ENCODE results near the gene AP2S1. TPM values are rescaled to one million over a fixed set of nuclear protein-coding genes. Genes with fewer than 3 reads are reported as not detected.
"Not testable (repeated sequence)": the region's sequence is repeated elsewhere in the genome, so short reads cannot be mapped to it uniquely, and the experiment has no call there.

Gene AP2S1
- polyA plus RNA-seq, 1 experiment, result 148 TPM

DNA sequence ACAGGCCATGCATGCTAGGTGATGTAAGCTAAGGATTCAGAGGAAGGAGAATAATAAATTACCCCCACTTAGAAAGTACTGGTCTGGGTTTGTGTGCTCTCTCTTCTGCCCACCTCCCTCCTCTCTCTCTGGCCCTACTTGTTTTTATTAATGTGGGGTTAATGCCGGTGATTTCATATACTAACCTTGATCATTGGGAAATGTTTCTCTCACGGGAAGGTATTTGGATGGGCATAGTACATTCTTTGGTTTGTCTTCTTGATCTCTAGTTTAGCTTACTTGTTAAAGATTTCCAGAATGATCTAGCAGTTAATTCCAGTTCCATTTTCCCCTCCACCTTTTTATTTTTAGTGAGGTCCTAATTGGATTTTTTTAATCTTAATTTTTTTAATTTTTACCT lies 34.8 kb upstream of the AP2S1 start:
- ChIA-PET POLR2A (no interaction called here), CTCF (interaction anchor here (1.0 to 1.6 kb wide), 2 partner anchors 106 to 128 kb away, joined by 4 to 5 read pairs; no protein-coding TSS in a partner anchor)
- TF ChIP-seq, protein P1, sequence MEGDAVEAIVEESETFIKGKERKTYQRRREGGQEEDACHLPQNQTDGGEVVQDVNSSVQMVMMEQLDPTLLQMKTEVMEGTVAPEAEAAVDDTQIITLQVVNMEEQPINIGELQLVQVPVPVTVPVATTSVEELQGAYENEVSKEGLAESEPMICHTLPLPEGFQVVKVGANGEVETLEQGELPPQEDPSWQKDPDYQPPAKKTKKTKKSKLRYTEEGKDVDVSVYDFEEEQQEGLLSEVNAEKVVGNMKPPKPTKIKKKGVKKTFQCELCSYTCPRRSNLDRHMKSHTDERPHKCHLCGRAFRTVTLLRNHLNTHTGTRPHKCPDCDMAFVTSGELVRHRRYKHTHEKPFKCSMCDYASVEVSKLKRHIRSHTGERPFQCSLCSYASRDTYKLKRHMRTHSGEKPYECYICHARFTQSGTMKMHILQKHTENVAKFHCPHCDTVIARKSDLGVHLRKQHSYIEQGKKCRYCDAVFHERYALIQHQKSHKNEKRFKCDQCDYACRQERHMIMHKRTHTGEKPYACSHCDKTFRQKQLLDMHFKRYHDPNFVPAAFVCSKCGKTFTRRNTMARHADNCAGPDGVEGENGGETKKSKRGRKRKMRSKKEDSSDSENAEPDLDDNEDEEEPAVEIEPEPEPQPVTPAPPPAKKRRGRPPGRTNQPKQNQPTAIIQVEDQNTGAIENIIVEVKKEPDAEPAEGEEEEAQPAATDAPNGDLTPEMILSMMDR (IDR thresholded peaks at IDR 0.05; ENCODE audit: low read depth, low read length), result no peak
- no peak for DNase-seq (ENCODE audit: low read depth, low spot score)
- H3K27me3 ChIP-seq (ENCODE audit: control insufficient read depth, insufficient read depth, low read length), result no peaks in the 10 kb centered on the region
- H3K4me3 ChIP-seq (ENCODE audit: low read depth, low read length), result no peak overlapping the region
- no peaks in the 10 kb centered on the region for H3K9me3 ChIP-seq (ENCODE audit: control insufficient read depth, insufficient read depth, low read length)
- H3K27ac ChIP-seq (ENCODE audit: low read depth, low read length), result no peak overlapping the region

DNA sequence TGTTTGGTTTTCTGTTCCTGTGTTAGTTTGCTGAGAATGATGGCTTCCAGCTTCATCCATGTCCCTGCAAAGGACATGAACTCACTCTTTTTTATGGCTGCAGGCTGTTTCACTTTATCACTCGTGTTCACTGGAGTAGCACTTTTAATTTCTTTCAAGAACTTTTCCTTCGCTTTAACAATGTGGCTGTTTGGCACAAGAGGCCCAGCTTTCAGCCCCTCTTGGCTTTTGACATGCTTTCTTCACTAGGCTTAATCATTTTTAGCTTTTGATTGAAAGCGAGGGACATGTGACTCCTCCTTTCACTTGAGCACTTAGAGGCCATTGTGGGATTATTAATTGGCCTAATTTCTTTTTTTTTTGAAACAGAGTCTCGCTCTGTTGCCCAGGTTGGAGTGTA lies 32.1 kb upstream of the AP2S1 start:
- CTCF ChIA-PET, result interaction anchor here (1.2 kb wide), 1 partner anchor 108 kb away, joined by 3 read pairs; no protein-coding TSS in a partner anchor
- H3K9me3 ChIP-seq (ENCODE audit: control insufficient read depth, insufficient read depth, low read length); H3K4me3 ChIP-seq (ENCODE audit: low read depth, low read length); H3K27ac ChIP-seq (ENCODE audit: low read depth, low read length); POLR2A ChIA-PET; DNase-seq (ENCODE audit: low read depth, low spot score); H3K27me3 ChIP-seq (ENCODE audit: control insufficient read depth, insufficient read depth, low read length): not testable (repeated sequence)

DNA sequence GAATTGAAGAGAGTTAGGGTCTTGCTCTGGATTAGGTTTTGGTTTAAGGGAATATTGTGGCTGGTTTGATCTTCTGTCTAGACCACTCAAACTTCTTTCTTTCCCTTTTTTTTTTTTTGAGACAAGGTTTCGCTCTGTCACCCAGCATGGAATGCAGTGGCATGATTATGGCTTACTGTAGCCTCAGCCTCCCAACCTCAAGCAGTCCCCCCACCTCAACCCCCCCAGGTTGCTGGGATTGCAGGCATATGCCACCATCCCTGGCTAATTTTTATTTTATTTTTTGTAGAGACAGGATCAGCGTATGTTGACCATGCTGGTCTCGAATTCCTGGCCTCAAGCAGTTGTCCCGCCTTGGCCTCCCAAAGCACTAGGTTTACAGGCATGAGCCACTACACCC lies 31.4 kb upstream of the AP2S1 start:
- CTCF ChIA-PET, result no interaction called here
- DNase-seq (ENCODE audit: low read depth, low spot score), result no peak
- POLR2A ChIA-PET, result no interaction called here
- H3K4me3 ChIP-seq (ENCODE audit: low read depth, low read length), result no peak overlapping the region
- H3K9me3 ChIP-seq (ENCODE audit: control insufficient read depth, insufficient read depth, low read length), result no peaks in the 10 kb centered on the region
- no peaks in the 10 kb centered on the region for H3K27me3 ChIP-seq (ENCODE audit: control insufficient read depth, insufficient read depth, low read length)
- TF ChIP-seq, protein P1 (IDR thresholded peaks at IDR 0.05; ENCODE audit: low read depth, low read length), result no peak
- no peak overlapping the region for H3K27ac ChIP-seq (ENCODE audit: low read depth, low read length)

DNA sequence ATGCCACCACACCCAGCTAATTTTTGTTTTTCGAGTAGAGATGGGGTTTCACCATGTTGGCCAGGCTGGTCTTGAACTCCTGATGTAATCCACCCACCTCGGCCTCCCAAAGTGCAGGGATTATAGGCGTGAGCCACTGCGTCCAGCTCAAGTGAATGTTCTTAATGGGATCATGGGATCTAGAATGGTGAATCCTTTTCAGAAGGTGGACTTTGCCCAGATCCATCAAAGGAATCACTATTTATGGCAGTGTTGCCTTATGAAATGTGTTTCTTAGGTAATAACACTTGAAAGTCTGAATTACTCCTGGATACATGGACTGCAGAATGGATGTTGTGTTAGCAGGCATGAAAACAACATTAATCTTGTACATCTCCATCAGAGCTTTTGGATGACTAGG lies 30.4 kb upstream of the AP2S1 start:
- no peak overlapping the region for H3K27ac ChIP-seq (ENCODE audit: low read depth, low read length)
- POLR2A ChIA-PET, result interaction anchor here (0.7 kb wide), 1 partner anchor 47 kb away, joined by 8 read pairs; no protein-coding TSS in a partner anchor
- no peaks in the 10 kb centered on the region for H3K27me3 ChIP-seq (ENCODE audit: control insufficient read depth, insufficient read depth, low read length)
- DNase-seq (ENCODE audit: low read depth, low spot score), result no peak
- no peaks in the 10 kb centered on the region for H3K9me3 ChIP-seq (ENCODE audit: control insufficient read depth, insufficient read depth, low read length)
- CTCF ChIA-PET, result interaction anchor here (1.1 to 1.2 kb wide), 2 partner anchors 110 to 133 kb away, joined by 3 read pairs; no protein-coding TSS in a partner anchor
- TF ChIP-seq, protein P1 (IDR thresholded peaks at IDR 0.05; ENCODE audit: low read depth, low read length), result no peak
- H3K4me3 ChIP-seq (ENCODE audit: low read depth, low read length), result no peak overlapping the region

DNA sequence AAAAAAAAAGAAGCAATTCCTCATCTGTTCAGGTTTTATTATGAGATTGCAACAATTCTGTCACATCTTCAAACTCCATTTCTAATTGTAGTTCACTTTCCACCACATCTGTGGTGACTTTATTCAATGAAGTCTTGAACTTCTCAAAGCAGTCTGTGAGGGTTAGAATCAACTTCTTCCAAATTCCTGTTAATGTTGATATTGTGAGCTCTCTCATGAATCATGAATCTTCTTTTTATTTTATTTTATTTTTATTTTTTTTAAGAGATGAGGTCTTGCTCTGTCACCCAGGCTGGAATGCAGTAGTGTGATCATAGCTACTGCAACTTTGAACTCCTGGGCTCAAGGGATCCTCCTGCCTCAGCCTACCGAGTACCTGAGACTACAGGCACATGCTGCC lies 29.8 kb upstream of the AP2S1 start:
- Histone ChIP-seq H3K9me3 (ENCODE audit: control insufficient read depth, insufficient read depth, low read length) (no peaks in the 10 kb centered on the region), H3K27me3 (ENCODE audit: control insufficient read depth, insufficient read depth, low read length) (no peaks in the 10 kb centered on the region), H3K4me3 (ENCODE audit: low read depth, low read length) (no peak overlapping the region), H3K27ac (ENCODE audit: low read depth, low read length) (no peak overlapping the region)
- DNase-seq (ENCODE audit: low read depth, low spot score), result no peak
- CTCF ChIA-PET, result interaction anchor here (1.1 to 1.2 kb wide), 2 partner anchors 110 to 133 kb away, joined by 3 read pairs; no protein-coding TSS in a partner anchor
- TF ChIP-seq, protein P1 (IDR thresholded peaks at IDR 0.05; ENCODE audit: low read depth, low read length), result no peak
- POLR2A ChIA-PET, result interaction anchor here (0.8 kb wide), 1 partner anchor 9 kb away, joined by 5 read pairs; no protein-coding TSS in a partner anchor
